ENCODE data around the gene SHLD3.

DNA sequence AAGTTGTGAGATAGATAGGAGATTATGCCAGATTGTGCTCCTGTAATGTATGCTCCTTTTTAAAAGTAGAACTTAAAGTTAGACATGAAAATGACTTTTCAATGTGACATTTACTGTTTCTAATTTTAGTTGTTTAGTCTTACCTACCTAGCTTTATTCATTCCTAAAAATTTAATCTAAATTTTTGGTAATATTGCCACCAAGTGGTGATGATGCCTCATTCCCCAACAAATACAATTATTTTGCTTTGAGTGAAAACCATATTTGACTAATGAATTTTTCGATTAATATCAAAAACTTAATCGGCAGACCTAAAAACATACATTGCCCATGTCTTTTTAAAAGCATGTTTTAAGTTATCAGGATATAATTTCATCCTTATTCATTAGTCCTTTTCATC lies 36.1 kb upstream of the SHLD3 start:
- TF ChIP-seq TAF1 (IDR thresholded peaks at IDR 0.05; ENCODE audit: low read depth) (no peak), POLR2AphosphoS5 (IDR thresholded peaks at IDR 0.05) (no peak)

Data from neural cell (in vitro differentiated cells).